ENCODE data around the gene HIF3A. TPM values are rescaled to one million over a fixed set of nuclear protein-coding genes. Genes with fewer than 3 reads are reported as not detected.

HIF3A gene
- total RNA-seq, 1 experiment from 2014 or later: 31.9 TPM

GRCh38 chr19:46294494-46294893 is 2.3 kb upstream of the HIF3A start:
- no peak for DNase-seq
- Histone ChIP-seq H3K79me1 (ENCODE audit: insufficient read depth, low read depth, low read length, poor library complexity, severe bottlenecking) (no peaks in the 10 kb centered on the region), H3K23me2 (ENCODE audit: insufficient read length, low read depth, low read length, poor library complexity, severe bottlenecking) (peaks cover 9% of the 10 kb centered on the region), H3K9me3 (ENCODE audit: control insufficient read depth, low read depth, low read length) (no peaks in the 10 kb centered on the region), H2AFZ (ENCODE audit: low read length) (no peak overlapping the region), H2BK120ac (ENCODE audit: low read depth, low read length, poor library complexity, severe bottlenecking) (no peak overlapping the region), H2BK20ac (ENCODE audit: low read depth, low read length, poor library complexity, severe bottlenecking) (no peak overlapping the region), H3K56ac (ENCODE audit: insufficient read length, low read depth, low read length) (no peak overlapping the region), H4K20me1 (ENCODE audit: control insufficient read depth, insufficient read depth, insufficient read length) (no peaks in the 10 kb centered on the region), H2BK12ac (ENCODE audit: insufficient read length, low read depth, low read length) (no peak overlapping the region), H3K27me3 (ENCODE audit: insufficient read depth, low read length) (no peaks in the 10 kb centered on the region), H3K4ac (ENCODE audit: low read depth, low read length) (no peak overlapping the region), H4K91ac (ENCODE audit: insufficient read length, low read depth, low read length) (no peak overlapping the region), H3K18ac (ENCODE audit: insufficient read length, low read depth, low read length) (no peak overlapping the region), H4K5ac (ENCODE audit: insufficient read length, low read depth, low read length) (no peak overlapping the region), H3K27ac (ENCODE audit: insufficient read length, low read depth, low read length) (no peak overlapping the region), H3K14ac (ENCODE audit: insufficient read depth, low read length) (no peak overlapping the region), H3K79me2 (ENCODE audit: insufficient read depth, low read length) (no peaks in the 10 kb centered on the region), H2AK5ac (ENCODE audit: insufficient read length, low read length) (no peak overlapping the region), H3T11ph (ENCODE audit: low read length) (no peak overlapping the region), H3K9ac (ENCODE audit: extremely low read depth, insufficient read length, low read length) (no peak overlapping the region), H2BK15ac (ENCODE audit: low read depth, low read length) (no peak overlapping the region), H3K4me2 (ENCODE audit: insufficient read depth, insufficient read length, low read length) (no peak overlapping the region), H3K23ac (ENCODE audit: insufficient read length, low read depth, low read length) (no peak overlapping the region), H2BK5ac (ENCODE audit: insufficient read length, low read length) (no peak overlapping the region), H3K4me1 (ENCODE audit: insufficient read depth, low read length) (peaks cover 2% of the 10 kb centered on the region; the same call in 1 of the 2 replicates), H4K8ac (replicated peaks; ENCODE audit: insufficient read length, low read depth, low read length) (no peak overlapping the region)
- TF ChIP-seq CTCF (conservative IDR thresholded peaks at IDR 0.05): no peak
- H3K27me3 Mint-ChIP-seq (ENCODE audit: low read depth): peaks cover 19% of the 10 kb centered on the region
- peaks cover 3% of the 10 kb centered on the region in 2 experiments; a peak in 4 of 5 replicates for H3K9me3 Mint-ChIP-seq
- H3K36me3 Mint-ChIP-seq (ENCODE audit: insufficient read depth in 1 of 3, low read depth in 3 of 3): no peaks in the 10 kb centered on the region; a peak in 1 of 7 replicates
- H3K4me3 Mint-ChIP-seq: no peak overlapping the region
- H3K27ac Mint-ChIP-seq: no peak overlapping the region
- H3K4me1 Mint-ChIP-seq: peaks cover 15 to 21% of the 10 kb centered on the region in 2 experiments
- WGBS (ENCODE audit: extremely low coverage, insufficient read length, low lambda C conversion rate): no CpG with 5 or more reads among the region's 6 CpGs

Data from H9 (cell line).